GM18868 (cell line): ENCODE measurements around the gene PAK1IP1.
"Not testable (repeated sequence)": the region's sequence is repeated elsewhere in the genome, so short reads cannot be mapped to it uniquely, and the experiment has no call there.

ENCODE experiments used
- ATAC-seq: cut with Tn5 transposase; IDR thresholded peaks from one replicate; pipeline ENCODE4 v1.9.1; 2021; ENCODE audit warnings: mild to moderate bottlenecking, moderate library complexity; ENCODE audit not compliant: unreplicated experiment

PAK1IP1 gene

DNA sequence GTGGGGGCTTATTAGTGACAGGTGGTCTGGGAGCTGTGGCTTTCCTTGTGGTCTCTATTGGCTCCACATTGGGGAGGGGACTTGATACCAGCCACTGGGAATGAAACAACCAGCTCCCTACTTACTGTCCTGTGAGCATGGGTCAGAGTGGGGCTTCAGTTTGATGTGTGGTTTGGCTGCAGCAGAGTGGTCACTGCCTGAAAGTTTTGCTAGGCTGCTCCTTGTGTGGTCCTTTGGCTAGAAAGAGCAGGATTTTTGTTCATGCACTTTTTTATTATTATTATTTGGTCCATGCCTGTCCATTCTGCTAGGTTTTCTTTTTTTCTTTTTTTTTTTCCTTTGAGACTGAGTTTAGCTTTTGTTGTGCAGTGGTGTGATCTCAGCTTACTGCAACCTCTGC lies 45.3 kb downstream of the PAK1IP1 start:
- ATAC-seq = no peak

GRCh38 chr6:10741643-10742042 lies 46.9 kb downstream of the PAK1IP1 start:
- not testable (repeated sequence) for ATAC-seq

- no peak for ATAC-seq
These were observed 47.5 kb downstream of the PAK1IP1 start for GRCh38 chr6:10742251-10742650.

DNA sequence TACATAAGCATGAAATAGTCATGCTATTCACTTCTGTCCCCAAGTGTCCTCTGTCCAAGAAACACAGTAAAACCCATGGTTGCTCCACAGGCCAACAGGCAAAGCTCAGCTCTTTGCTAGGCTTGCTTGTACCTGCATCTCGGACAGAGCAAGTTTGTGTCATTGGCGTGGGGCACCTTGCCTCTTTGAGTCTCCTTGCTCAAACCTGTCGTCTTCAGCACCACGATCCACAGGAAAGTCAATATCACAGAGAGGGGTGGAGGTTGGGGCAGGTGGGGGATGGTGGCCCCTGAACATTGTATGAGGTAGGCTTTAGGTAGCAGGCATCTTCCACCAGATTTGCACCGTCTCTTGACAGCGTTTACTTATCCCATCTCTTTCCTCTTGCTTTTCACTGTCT lies 48.7 kb downstream of the PAK1IP1 start:
- ATAC-seq = no peak

DNA sequence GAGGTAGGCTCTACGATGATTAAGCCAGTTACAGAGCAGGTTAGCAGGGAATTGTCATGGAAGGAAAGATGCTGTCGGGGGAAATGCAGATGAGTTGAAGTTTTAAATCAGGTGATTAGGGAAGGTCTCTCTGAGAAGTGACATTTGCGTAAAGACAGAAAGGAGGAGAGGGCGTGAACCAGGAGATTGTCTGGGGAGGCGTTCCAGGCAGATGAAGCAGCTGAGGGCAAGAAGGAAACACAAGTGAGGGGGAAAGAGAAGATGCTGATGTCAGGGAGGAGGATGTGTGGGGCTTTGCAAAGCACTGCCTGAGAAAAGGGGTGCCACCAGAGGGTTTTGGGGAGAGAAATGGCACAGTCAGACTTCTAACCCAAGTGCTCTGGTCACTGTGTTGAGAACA lies 50.3 kb downstream of the PAK1IP1 start:
- ATAC-seq = no peak

GRCh38 chr6:10746915-10747250 lies 52.1 kb downstream of the PAK1IP1 start:
- no peak for ATAC-seq

- peak; percentile 97 for ATAC-seq
These were observed 52.6 kb downstream of the PAK1IP1 start, which contains the start of gene TMEM14B for GRCh38 chr6:10747251-10747972. TMEM14B (plus strand) TSS chr6:10747805; CDS start chr6:10749246, 1,441 bp downstream.

DNA sequence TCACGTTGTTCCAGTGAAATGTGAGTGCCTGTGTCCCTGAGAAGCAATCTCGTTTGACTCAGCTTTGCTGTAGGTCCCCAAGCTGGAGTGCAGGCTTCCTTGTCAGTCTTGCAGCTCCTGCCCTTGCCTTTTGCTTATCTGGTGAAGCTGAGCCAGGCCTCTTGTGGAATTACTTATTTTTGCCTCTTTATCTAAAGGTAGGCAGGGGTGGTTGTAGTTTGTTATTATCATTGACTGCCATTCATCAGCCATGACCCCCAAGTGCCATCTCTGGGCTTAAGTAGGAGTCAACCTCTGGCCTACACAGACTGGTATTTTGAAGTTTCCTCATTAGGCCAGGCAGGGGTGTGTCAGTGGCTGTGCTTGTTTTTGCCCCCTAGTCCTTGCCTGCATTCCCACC lies 55.0 kb downstream of the PAK1IP1 start:
- ATAC-seq = no peak

- not testable (repeated sequence) for ATAC-seq
These were observed 55.8 kb downstream of the PAK1IP1 start for GRCh38 chr6:10750568-10750967.

DNA sequence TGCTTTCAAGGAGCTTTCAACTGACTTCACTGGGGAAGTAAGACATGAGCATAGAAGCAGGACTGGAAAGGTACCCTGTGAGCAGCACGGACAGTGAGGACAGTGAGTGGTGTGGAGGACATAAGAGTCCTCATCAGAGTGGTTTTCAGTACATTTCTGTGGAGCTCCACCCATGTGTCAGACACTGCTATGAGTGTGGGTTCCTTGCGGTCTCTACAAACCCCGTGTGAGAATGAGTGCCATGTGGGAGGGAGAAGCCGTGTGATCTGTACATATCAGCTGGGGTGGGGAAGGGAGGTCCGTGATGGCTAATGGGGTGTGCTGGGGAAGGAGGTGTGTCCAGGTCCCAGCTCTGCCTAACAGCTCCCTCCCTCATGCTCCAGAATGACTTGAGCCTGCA lies 57.0 kb downstream of the PAK1IP1 start:
- not testable (repeated sequence) for ATAC-seq

GRCh38 chr6:10756085-10756484 lies 61.3 kb downstream of the PAK1IP1 start:
- no peak for ATAC-seq
